BJ (cell line): Measurements from ENCODE around the gene MYO1D. TPM values are rescaled to one million over a fixed set of nuclear protein-coding genes. Genes with fewer than 3 reads are reported as not detected.
A peak's percentile ranks its signal among the peaks of the same experiment; 100 is the strongest.

ENCODE experiments used
- CTCF ChIA-PET: fragments of 350-600 bp; formaldehyde crosslinking; extraction: SDS; loops from one replicate; lab custom pipeline; 2021; ENCODE audit warnings: antibody characterized with exemption, inconsistent platforms; lab: Yijun Ruan, JAX
- POLR2A ChIA-PET: fragments of 300-600 bp; sonication (Branson Sonifier 250); formaldehyde crosslinking; extraction: SDS; loops from one replicate; lab custom pipeline; 2021; ENCODE audit warnings: antibody characterized with exemption; lab: Charles Lee
- DNase-seq: peaks from one replicate; pipeline ENCODE4 v3.0.0-alpha.2; 2011; ENCODE audit warnings: low read depth
- H3K27me3 ChIP-seq: 2 replicates; pipeline ENCODE4 v1.6.0; 2011; ENCODE audit warnings: low read length; ENCODE audit not compliant: control insufficient read depth, insufficient read depth
- H3K36me3 ChIP-seq: 2 replicates; pipeline ENCODE4 v1.5.1; 2011; ENCODE audit warnings: low read length; ENCODE audit not compliant: control insufficient read depth, insufficient read depth
- H3K4me3 ChIP-seq: 2 replicates; pipeline ENCODE4 v1.5.1; 2011; ENCODE audit warnings: low read depth, mild to moderate bottlenecking, control low read depth, low read length
- CTCF ChIP-seq: IDR thresholded peaks from 2 replicates; pipeline ENCODE4 v1.5.1; 2011; ENCODE audit warnings: low read depth, mild to moderate bottlenecking, control low read depth, inconsistent platforms, low read length, moderate library complexity; ENCODE audit not compliant: insufficient read depth
- polyA plus RNA-seq: library from polyadenylated mRNA; depleted of rRNA; stranded (reverse); fragments of >200 nt; gene quantifications from 2 replicates; pipeline ENCODE4 v1.2.3, GENCODE V29; 2011

MYO1D gene
- polyA plus RNA-seq, 1 experiment: 23.6 TPM

DNA sequence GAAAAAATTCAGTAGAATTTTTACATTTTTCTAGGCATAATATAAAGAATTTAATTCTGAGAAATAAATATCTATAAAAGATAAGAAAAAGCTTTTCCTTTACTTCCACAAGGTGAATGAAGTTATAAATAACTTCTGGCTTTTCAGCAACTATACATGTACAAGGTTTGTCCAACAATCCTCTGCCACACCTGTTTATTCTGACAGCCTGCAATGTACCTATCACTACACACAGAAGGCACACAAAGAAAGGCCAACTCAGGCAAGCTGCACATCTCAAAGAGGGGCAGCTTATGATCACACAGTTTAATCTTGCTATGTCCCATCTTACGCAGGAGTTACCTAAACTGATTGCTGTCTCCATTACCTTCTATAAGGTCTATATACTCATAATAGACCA is 120.2 kb downstream of the MYO1D start:
- POLR2A ChIA-PET: no interaction called here
- no peak for TF ChIP-seq CTCF
- no peak overlapping the region for H3K4me3 ChIP-seq
- CTCF ChIA-PET: interaction anchor here (1.0 to 2.2 kb wide), 8 partner anchors 16 to 293 kb away, joined by 3 to 11 read pairs (median 4); partner anchors contain the start of gene MYO1D
- no peaks in the 10 kb centered on the region; the same call in 1 of the 2 replicates for H3K27me3 ChIP-seq
- DNase-seq: no peak
- H3K36me3 ChIP-seq: peaks cover 2% of the 10 kb centered on the region; the same call in 1 of the 2 replicates

DNA sequence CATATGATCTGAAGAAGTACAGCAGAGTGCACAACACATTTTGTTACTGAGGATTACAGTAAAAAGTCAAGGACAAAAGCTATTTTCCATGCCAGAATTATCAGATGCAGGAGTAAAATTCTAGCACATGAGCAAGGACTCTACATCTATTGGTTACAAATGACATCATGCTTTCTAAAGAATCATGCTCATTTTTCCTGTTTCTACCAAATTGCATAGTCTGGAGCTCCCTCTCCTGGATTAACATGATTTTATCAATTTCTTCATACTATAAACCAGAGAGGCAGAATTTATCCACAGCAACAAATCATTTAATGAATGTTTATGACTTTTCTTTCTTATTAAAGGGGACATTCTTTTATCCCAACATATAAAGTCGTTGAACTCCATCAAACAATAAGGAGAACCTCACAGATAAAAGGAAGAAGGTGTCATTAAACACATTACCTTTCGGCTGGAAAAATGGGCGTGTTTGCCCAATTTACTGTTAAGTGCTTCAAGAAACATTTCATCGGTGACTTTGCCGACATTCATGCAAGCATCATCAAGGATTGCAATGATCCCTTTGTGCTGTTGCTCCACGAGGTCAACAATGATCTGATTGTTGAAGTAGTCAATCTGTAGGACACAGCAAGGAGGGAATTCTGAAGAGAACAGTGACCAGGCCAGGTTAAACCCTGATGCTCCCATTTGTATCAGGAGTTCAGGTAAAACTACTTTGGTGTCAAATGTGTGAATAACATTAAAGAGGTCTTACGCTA is 121.7 kb downstream of the MYO1D start:
- POLR2A ChIA-PET: no interaction called here
- CTCF ChIA-PET: interaction anchor here (0.9 to 2.8 kb wide), 10 partner anchors 10 to 292 kb away, joined by 3 to 23 read pairs (median 4); no protein-coding TSS in a partner anchor

GRCh38 chr17:32752934-32753333 is 124.0 kb downstream of the MYO1D start:
- Histone ChIP-seq H3K4me3 (no peak overlapping the region), H3K27me3 (no peaks in the 10 kb centered on the region; the same call in 1 of the 2 replicates), H3K36me3 (no peaks in the 10 kb centered on the region)
- ChIA-PET CTCF (interaction anchor here (0.6 to 2.8 kb wide), 4 partner anchors 94 to 290 kb away, joined by 3 to 23 read pairs (median 13); no protein-coding TSS in a partner anchor), POLR2A (no interaction called here)
- TF ChIP-seq CTCF: no peak
- DNase-seq: no peak

More for the DNA sequence above, 121.7 kb downstream of the MYO1D start:
- H3K27me3 ChIP-seq: no peaks in the 10 kb centered on the region; the same call in 1 of the 2 replicates
- peak; percentile 44 for TF ChIP-seq CTCF
- peak; percentile 27 for DNase-seq
- H3K36me3 ChIP-seq: no peaks in the 10 kb centered on the region
- no peak overlapping the region for H3K4me3 ChIP-seq

GRCh38 chr17:32747856-32748255 is 129.1 kb downstream of the MYO1D start:
- TF ChIP-seq CTCF: no peak
- ChIA-PET CTCF (interaction anchor here (0.6 to 3.3 kb wide), 3 partner anchors 63 to 286 kb away, joined by 3 to 11 read pairs (median 3); no protein-coding TSS in a partner anchor), POLR2A (no interaction called here)

GRCh38 chr17:32746698-32747097 is 130.2 kb downstream of the MYO1D start:
- no peak for DNase-seq
- CTCF ChIA-PET: interaction anchor here (1.1 to 3.3 kb wide), 3 partner anchors 260 to 285 kb away, joined by 3 to 11 read pairs (median 5); no protein-coding TSS in a partner anchor
- no peak for TF ChIP-seq CTCF
- Histone ChIP-seq H3K36me3 (no peaks in the 10 kb centered on the region), H3K27me3 (no peaks in the 10 kb centered on the region), H3K4me3 (no peak overlapping the region)
- POLR2A ChIA-PET: interaction anchor here (0.5 kb wide), 1 partner anchor 395 kb away, joined by 3 read pairs; no protein-coding TSS in a partner anchor

More at GRCh38 chr17:32747856-32748255, 129.1 kb downstream of the MYO1D start:
- DNase-seq: no peak
- Histone ChIP-seq H3K4me3 (no peak overlapping the region), H3K36me3 (no peaks in the 10 kb centered on the region), H3K27me3 (no peaks in the 10 kb centered on the region)
